Kidney (tissue), 14 donors: ENCODE results near the gene TRMU. TPM values are rescaled to one million over a fixed set of nuclear protein-coding genes. Genes with fewer than 3 reads are reported as not detected.

ENCODE experiments used
- DNase-seq, 5 donors: peaks; one replicate each; pipeline ENCODE4 v3.0.0-alpha.2; 2013 to 2020
- FAIRE-seq: peaks from 2 replicates; lab custom pipeline; 2012; peaks lifted over from hg19 to GRCh38; lab: Jason Lieb, UNC
- H3K27ac ChIP-seq, 2 donors: one replicate each; pipeline ENCODE4 v1.7.0; 2013; ENCODE audit warnings: low read depth in 2 of 2, low read length in 2 of 2, inconsistent platforms in 1 of 2
- H3K27me3 ChIP-seq: one replicate; pipeline ENCODE4 v1.7.1; 2013; ENCODE audit warnings: low read length, inconsistent platforms; ENCODE audit not compliant: control insufficient read depth, insufficient read depth
- H3K36me3 ChIP-seq, 3 donors: one replicate each; pipeline versions ENCODE4 v1.7.0 to v1.7.1; 2013; ENCODE audit warnings: low read length in 3 of 3, control low read depth in 1 of 3, inconsistent platforms in 1 of 3; ENCODE audit not compliant: insufficient read depth in 3 of 3, control insufficient read depth in 2 of 3
- H3K4me1 ChIP-seq, 3 donors: one replicate each; pipeline versions ENCODE4 v1.7.0 to v1.7.1; 2013; ENCODE audit warnings: low read length in 3 of 3, inconsistent platforms in 1 of 3, low read depth in 1 of 3; ENCODE audit not compliant: control insufficient read depth in 2 of 3, insufficient read depth in 2 of 3
- H3K4me3 ChIP-seq, 3 donors: one replicate each; pipeline versions ENCODE4 v1.7.0 to v1.8.1; 2013; ENCODE audit warnings: low read length in 3 of 3, control low read depth in 1 of 3, inconsistent platforms in 1 of 3
- H3K9ac ChIP-seq, 3 donors: one replicate each; pipeline versions ENCODE4 v1.7.0 to v1.7.1; 2013; ENCODE audit warnings: low read length in 3 of 3, control low read depth in 1 of 3, inconsistent platforms in 1 of 3
- H3K9me3 ChIP-seq, 3 donors: one replicate each; pipeline versions ENCODE4 v1.7.0 to v1.7.1; 2013; ENCODE audit warnings: low read length in 3 of 3, control low read depth in 1 of 3, inconsistent platforms in 1 of 3; ENCODE audit not compliant: control insufficient read depth in 2 of 3, insufficient read depth in 1 of 3
- CTCF ChIP-seq: IDR thresholded peaks from 3 replicates; pipeline ENCODE4 v1.5.1; 2012; ENCODE audit warnings: mild to moderate bottlenecking, moderate library complexity, borderline replicate concordance; ENCODE audit not compliant: insufficient read depth; ENCODE audit errors: extremely low read depth
- intact Hi-C: fragments of 100-400 bp; cut with DNase I; formaldehyde crosslinking; loops from one replicate; pipeline ENCODE4 v1.11.1; 2022
- polyA plus RNA-seq: library from polyadenylated mRNA; stranded (reverse); fragments of 350-450 nt; fragmentation: Illumina TruSeq; extraction: RNeasy Lipid Tissue Mini Kit (QIAGEN cat#74804); gene quantifications from one replicate; pipeline ENCODE4 v1.2.3, GENCODE V29; 2014; ENCODE audit warnings: low read depth, low replicate concordance; ENCODE audit not compliant: insufficient read depth
- total RNA-seq: library from RNA; stranded (reverse); fragmentation: NEBNext Ultra II Directional; extraction: Animal tissue kit (Norgen Biotek cat#: 25700); gene quantifications from one replicate; pipeline ENCODE4 v1.2.1, GENCODE V29; 2021
- donor health status: control.
- donor health status: control.
- donor health status: control.
- donor health status: control.
- donor health status: control.
- donor health status: DM: yes; HTN: yes; CAD: no.
- donor health status: Normal renal cell carcinoma (clear cell type).

The TRMU gene
- total and polyA plus RNA-seq, 2 donors from 2014 or later, result 40.5 to 41.1 TPM

- Histone ChIP-seq H3K9me3 (no peaks in the 10 kb centered on the region), H3K9ac (no peak overlapping the region), H3K4me3 (no peak overlapping the region), H3K4me1 (no peaks in the 10 kb centered on the region), H3K27me3 (no peaks in the 10 kb centered on the region), H3K36me3 (no peaks in the 10 kb centered on the region), H3K27ac (no peak overlapping the region)
- DNase-seq, result no peak
- no peak for TF ChIP-seq CTCF
- intact Hi-C loops, result no loop called here
- no peak for FAIRE-seq
These were observed 70.4 kb downstream of the TRMU start for GRCh38 chr22:46405901-46406300.

- TF ChIP-seq CTCF, result no peak
- Histone ChIP-seq H3K27me3 (no peaks in the 10 kb centered on the region), H3K9ac (no peak overlapping the region), H3K9me3 (no peaks in the 10 kb centered on the region), H3K4me1 (no peaks in the 10 kb centered on the region), H3K4me3 (no peak overlapping the region), H3K27ac (no peak overlapping the region), H3K36me3 (no peaks in the 10 kb centered on the region)
- no peak for FAIRE-seq
- intact Hi-C loops, result no loop called here
- no peak for DNase-seq
These were observed 70.8 kb downstream of the TRMU start for GRCh38 chr22:46406349-46406748.

- DNase-seq, result peak in 1 of 5 donors; percentile 72
- Histone ChIP-seq H3K9me3 (no peaks in the 10 kb centered on the region), H3K4me1 (no peaks in the 10 kb centered on the region), H3K36me3 (no peaks in the 10 kb centered on the region), H3K9ac (no peak overlapping the region), H3K4me3 (no peak overlapping the region), H3K27me3 (no peaks in the 10 kb centered on the region), H3K27ac (no peak overlapping the region)
- no peak for TF ChIP-seq CTCF
- FAIRE-seq, result no peak
- intact Hi-C loops, result no loop called here
These were observed 71.3 kb downstream of the TRMU start for GRCh38 chr22:46406791-46407190.

Other genes with a start within 250 kb of the TRMU start
- 36.8 TPM for gene PPARA, start 185.2 kb upstream of the TRMU start, total RNA-seq
- 15.8 TPM for gene PPARA, start 185.2 kb upstream of the TRMU start, polyA plus RNA-seq
- gene CDPF1, start 85.4 kb upstream of the TRMU start, total RNA-seq, result 10.2 TPM
- 13.3 TPM for gene CDPF1, start 85.4 kb upstream of the TRMU start, polyA plus RNA-seq
- 0.06 TPM for gene PKDREJ, start 72.4 kb upstream of the TRMU start, total RNA-seq
- gene PKDREJ, start 72.4 kb upstream of the TRMU start, polyA plus RNA-seq, result 0.15 TPM
- 41.3 TPM for gene TTC38, start 67.7 kb upstream of the TRMU start, total RNA-seq
- 100 TPM for gene TTC38, start 67.7 kb upstream of the TRMU start, polyA plus RNA-seq
- gene GTSE1, start 38.8 kb upstream of the TRMU start, total RNA-seq, result 0.94 TPM
- 0.41 TPM for gene GTSE1, start 38.8 kb upstream of the TRMU start, polyA plus RNA-seq
- 49.9 TPM for gene CELSR1, start 201.9 kb downstream of the TRMU start, total RNA-seq
- 15.7 TPM for gene CELSR1, start 201.9 kb downstream of the TRMU start, polyA plus RNA-seq